A549 (cell line): ENCODE measurements around the gene CD109. TPM values are rescaled to one million over a fixed set of nuclear protein-coding genes. Genes with fewer than 3 reads are reported as not detected.

Experiments
- ATAC-seq, 2 experiments: fragments of 200-7000 bp in 1 of 2; fragments of >200 bp in 1 of 2; cut with Nextera tagmentation in 1 of 2; cut with Tn5 transposase in 1 of 2; 3 replicates each; pipeline versions ENCODE4 v1.8.0 to v1.9.1; 2018 to 2020; ENCODE audit warnings: mild to moderate bottlenecking in 1 of 2, moderate library complexity in 1 of 2
- CTCF ChIA-PET: fragments of 300-600 bp; sonication (Branson Sonifier 250); formaldehyde crosslinking; extraction: SDS; loops from one replicate; lab custom pipeline; 2021; ENCODE audit warnings: antibody characterized with exemption, inconsistent platforms; lab: Yijun Ruan, JAX
- POLR2A ChIA-PET: fragments of 350-600 bp; formaldehyde crosslinking; extraction: SDS; loops from one replicate; lab custom pipeline; 2021; ENCODE audit warnings: antibody characterized with exemption, inconsistent platforms; lab: Yijun Ruan, JAX
- DNase-seq, 2 experiments: peaks; one replicate each; pipeline versions ENCODE4 v3.0.0 to v3.0.0-alpha.2; 2011 to 2016; ENCODE audit warnings: low read depth in 1 of 2, low spot score in 1 of 2
- FAIRE-seq: peaks from 2 replicates; lab custom pipeline; 2011; peaks lifted over from hg19 to GRCh38; lab: Jason Lieb, UNC
- H3K27ac ChIP-seq, 2 experiments: fragments of >200 bp; sonication (Bioruptor Twin); formaldehyde crosslinking; 3 replicates each; pipeline ENCODE4 v1.5.1; 2016 to 2017
- H3K4me1 ChIP-seq: fragments of >200 bp; sonication (Bioruptor Twin); formaldehyde crosslinking; 3 replicates; pipeline ENCODE4 v1.6.1; 2016
- H3K4me2 ChIP-seq: fragments of >200 bp; sonication (Bioruptor Twin); formaldehyde crosslinking; 3 replicates; pipeline ENCODE4 v1.6.1; 2016
- H3K4me3 ChIP-seq: fragments of >200 bp; sonication (Bioruptor Twin); formaldehyde crosslinking; 3 replicates; pipeline ENCODE4 v1.5.1; 2016
- H3K9me3 ChIP-seq: fragments of >200 bp; sonication (Bioruptor Twin); formaldehyde crosslinking; 3 replicates; pipeline ENCODE4 v1.6.1; 2016
- ATOH8 ChIP-seq: fragments of 250-450 bp; sonication (Bioruptor Pico); IDR thresholded peaks from 2 replicates; pipeline ENCODE4 v1.5.0; 2020; ENCODE audit warnings: low read depth, mild to moderate bottlenecking, moderate library complexity
- BCL3 ChIP-seq: fragments of >200 bp; sonication (Bioruptor Twin); formaldehyde crosslinking; IDR thresholded peaks from 3 replicates; pipeline ENCODE4 v1.6.1; 2016
- BHLHE40 ChIP-seq: IDR thresholded peaks from 2 replicates; pipeline ENCODE4 v1.6.1; 2012; ENCODE audit warnings: low read depth, low read length, inconsistent platforms
- CBX2 ChIP-seq: fragments of 200-600 bp; sonication (generic); IDR thresholded peaks from 2 replicates; pipeline ENCODE4 v1.6.1; 2016; ENCODE audit warnings: low read depth, mild to moderate bottlenecking, borderline replicate concordance
- E2F6 ChIP-seq: IDR thresholded peaks from 2 replicates; pipeline ENCODE4 v1.6.1; 2012; ENCODE audit warnings: low read depth, borderline replicate concordance
- ELK1 ChIP-seq: fragments of 150-350 bp; IDR thresholded peaks from 2 replicates; pipeline ENCODE4 v1.6.1; 2014; ENCODE audit warnings: low read depth, mild to moderate bottlenecking, low read length
- EP300 ChIP-seq, 2 experiments: fragments of >200 bp; sonication (Bioruptor Twin); formaldehyde crosslinking; IDR thresholded peaks; 2 replicates in 1 of 2; 3 replicates in 1 of 2; pipeline ENCODE4 v1.6.1; 2016 to 2017
- FOSL2 ChIP-seq, 2 experiments: fragments of 450-650 bp in 1 of 2; fragments of >200 bp in 1 of 2; sonication (Bioruptor Twin) in 1 of 2; formaldehyde crosslinking; IDR thresholded peaks; 2 replicates each; pipeline versions ENCODE4 v1.5.0 to v1.6.1; 2016 to 2020; ENCODE audit warnings: mild to moderate bottlenecking in 1 of 2, moderate library complexity in 1 of 2
- GATA3 ChIP-seq: IDR thresholded peaks from 2 replicates; pipeline ENCODE4 v1.6.1; 2012; ENCODE audit warnings: borderline replicate concordance
- HOXA7 ChIP-seq: fragments of 250-450 bp; sonication (Bioruptor Pico); IDR thresholded peaks from 2 replicates; pipeline ENCODE4 v1.5.0; 2020; ENCODE audit warnings: mild to moderate bottlenecking, moderate library complexity
- HOXB13 ChIP-seq: fragments of 250-450 bp; sonication (Bioruptor Pico); IDR thresholded peaks from 2 replicates; pipeline ENCODE4 v1.5.0; 2020; ENCODE audit warnings: low read depth, mild to moderate bottlenecking, moderate library complexity
- JUN ChIP-seq, 2 experiments: fragments of >200 bp; sonication (Bioruptor Twin); formaldehyde crosslinking; IDR thresholded peaks; 2 replicates in 1 of 2; 3 replicates in 1 of 2; pipeline ENCODE4 v1.6.1; 2016 to 2017
- KDM5A ChIP-seq: fragments of 200-600 bp; sonication (generic); IDR thresholded peaks from 2 replicates; pipeline ENCODE4 v1.6.1; 2016; ENCODE audit warnings: antibody characterized with exemption, mild to moderate bottlenecking
- MAX ChIP-seq: IDR thresholded peaks from 2 replicates; pipeline ENCODE4 v1.6.1; 2012
- MYC ChIP-seq: IDR thresholded peaks from 2 replicates; pipeline ENCODE4 v1.6.1; 2012; ENCODE audit warnings: mild to moderate bottlenecking, inconsistent platforms, low read length, improper control_type of control experiment, borderline replicate concordance
- NFE2L2 ChIP-seq: fragments of 150-350 bp; conservative IDR thresholded peaks from 2 replicates; pipeline ENCODE4 v1.6.1; 2014; ENCODE audit warnings: low read length
- NPAS2 ChIP-seq: fragments of 250-450 bp; sonication (Bioruptor Pico); IDR thresholded peaks from 2 replicates; pipeline ENCODE4 v1.8.0; 2022; ENCODE audit warnings: mild to moderate bottlenecking, moderate library complexity, borderline replicate concordance
- PHF8 ChIP-seq: fragments of 200-600 bp; sonication (generic); IDR thresholded peaks from 2 replicates; pipeline ENCODE4 v1.6.1; 2016; ENCODE audit warnings: low read depth, mild to moderate bottlenecking, antibody characterized with exemption, moderate library complexity, borderline replicate concordance
- POLR2A ChIP-seq: IDR thresholded peaks from 2 replicates; pipeline ENCODE4 v1.6.1; 2012; ENCODE audit warnings: mild to moderate bottlenecking, low read length
- REST ChIP-seq: fragments of 200-600 bp; sonication (generic); IDR thresholded peaks from 2 replicates; pipeline ENCODE4 v1.6.1; 2016; ENCODE audit warnings: antibody characterized with exemption, mild to moderate bottlenecking, moderate library complexity
- SREBF2 ChIP-seq: fragments of 450-650 bp; IDR thresholded peaks from 2 replicates; pipeline ENCODE4 v1.6.1; 2014; ENCODE audit warnings: mild to moderate bottlenecking, moderate library complexity
- USF2 ChIP-seq: fragments of 450-650 bp; IDR thresholded peaks from 2 replicates; pipeline ENCODE4 v1.6.1; 2014; ENCODE audit warnings: antibody characterized with exemption
- ZNF302 ChIP-seq: fragments of 250-450 bp; sonication (Bioruptor Pico); IDR thresholded peaks from 2 replicates; pipeline ENCODE4 v1.9.0; 2021; ENCODE audit warnings: inconsistent platforms, mild to moderate bottlenecking, moderate library complexity
- ZSCAN20 ChIP-seq: fragments of 250-450 bp; sonication (Bioruptor Pico); IDR thresholded peaks from 2 replicates; pipeline ENCODE4 v1.8.0; 2022; ENCODE audit warnings: mild to moderate bottlenecking, moderate library complexity
- WGBS: methylation state at CpG from one replicate; pipeline ENCODE4 v1.1.6; 2017; ENCODE audit errors: missing lambda C conversion rate; 5-methylcytosine and 5-hydroxymethylcytosine counted together
- polyA plus RNA-seq, 4 experiments: library from polyadenylated mRNA; depleted of rRNA in 3 of 4; stranded (reverse); fragments of >200 nt; fragmentation: RNase III in 1 of 4; extraction: RNeasy Plus Mini Kit Qiagen cat#74134 plus additional on column Dnase treatment in 1 of 4; gene quantifications; 2 replicates in 3 of 4; 3 replicates in 1 of 4; pipeline ENCODE4 v1.2.3, GENCODE V29; 2011 to 2017

Gene CD109
- polyA plus RNA-seq, 2 of the 4 experiments (the other 2 are of a cell fraction), result 18.3 to 56.7 TPM

GRCh38 chr6:73653571-73654424 lies 42.2 kb upstream of the CD109 start, which contains the start of gene SLC17A5:
SLC17A5 (minus strand) TSS chr6:73653992; CDS start chr6:73653886, 106 bp downstream.
- peak within 1 kb of the TSS; percentile 90 to 97 for H3K27ac ChIP-seq
- H3K4me1 ChIP-seq, result peaks cover 16% of the 10 kb centered on the region; the same call in 2 of the 3 replicates
- no peaks in the 10 kb centered on the region for H3K9me3 ChIP-seq
- TF ChIP-seq USF2, result peak; percentile 50; the same call in 1 of the 2 replicates
- TF ChIP-seq JUN (IDR thresholded peaks at IDR 0.05), result peak; percentile 63 to 78
- peak; percentile 68; the same call in 1 of the 2 replicates for TF ChIP-seq ATOH8 (CRISPR knock-in tag)
- peak; percentile 83 for TF ChIP-seq E2F6
- peak; percentile 55; the same call in 1 of the 3 replicates for TF ChIP-seq BCL3
- no peak for TF ChIP-seq KDM5A
- no peak for TF ChIP-seq BHLHE40
- peak; percentile 41; the same call in 1 of the 2 replicates for TF ChIP-seq HOXB13 (CRISPR knock-in tag)
- TF ChIP-seq CBX2, result no peak
- peak; percentile 51 for TF ChIP-seq PHF8
- peak; percentile 61 for TF ChIP-seq POLR2A
- peak; percentile 75 for TF ChIP-seq MAX
- 0 out of 2 replicates have a peak, but pooled peaks have one; percentile 17 for TF ChIP-seq MYC
- TF ChIP-seq, all 56 proteins: peak for 10
- ChIA-PET CTCF (interaction anchor here (0.6 to 3.4 kb wide), 13 partner anchors 10 to 1577 kb away, joined by 3 to 15 read pairs (median 5); partner anchors contain the start of genes CGAS and MTO1), POLR2A (interaction anchor here (0.5 to 3.2 kb wide), 18 partner anchors 12 to 1590 kb away, joined by 3 to 46 read pairs (median 4); partner anchors contain the start of genes CGAS, COX7A2, EEF1A1 and MTO1)
- peak; percentile 90 to 95 for ATAC-seq
- DNase-seq, result peak; percentile 87 to 89
- Histone ChIP-seq H3K4me2 (peak within 1 kb of the TSS; percentile 87), H3K4me3 (peak within 1 kb of the TSS; percentile 86)
- FAIRE-seq, result no peak
- WGBS, result 3% methylated on average over 16 of the region's 90 CpGs

- FAIRE-seq (no peak), DNase-seq (no peak), ATAC-seq (no peak)
- peak overlapping the region; percentile 87 for H3K4me2 ChIP-seq
- CTCF ChIA-PET, result interaction anchor here (1.1 to 3.4 kb wide), 3 partner anchors 20 to 84 kb away, joined by 3 to 15 read pairs (median 8); no protein-coding TSS in a partner anchor
- no peaks in the 10 kb centered on the region for H3K9me3 ChIP-seq
- H3K27ac ChIP-seq, result peak overlapping the region; percentile 90 to 97
- POLR2A ChIA-PET, result interaction anchor here (1.1 to 1.3 kb wide), 2 partner anchors 8 to 132 kb away, joined by 3 read pairs; no protein-coding TSS in a partner anchor
- WGBS, result 89% methylated on average over 2 of the region's 2 CpGs
- H3K4me1 ChIP-seq, result peaks cover 16% of the 10 kb centered on the region; the same call in 2 of the 3 replicates
- H3K4me3 ChIP-seq, result peak overlapping the region; percentile 86
- no peak for TF ChIP-seq SREBF2
- no peak for TF ChIP-seq NFE2L2
- TF ChIP-seq REST, result no peak
- TF ChIP-seq GATA3, result no peak
- no peak for TF ChIP-seq KDM5A
- no peak for TF ChIP-seq EP300 (IDR thresholded peaks at IDR 0.05)
- no peak for TF ChIP-seq ZSCAN20 (CRISPR knock-in tag)
- TF ChIP-seq ELK1, result no peak
- TF ChIP-seq NPAS2 (CRISPR knock-in tag), result no peak
- no peak for TF ChIP-seq CBX2
- no peak for TF ChIP-seq MYC
- TF ChIP-seq POLR2A, result no peak
- no peak for TF ChIP-seq ZNF302
- no peak for TF ChIP-seq PHF8
- no peak for TF ChIP-seq HOXA7 (CRISPR knock-in tag)
- TF ChIP-seq FOSL2 (IDR thresholded peaks at IDR 0.05), result no peak
- TF ChIP-seq FOSL2 (CRISPR knock-in tag; IDR thresholded peaks at IDR 0.05), result no peak
These were observed 40.6 kb upstream of the CD109 start for GRCh38 chr6:73655341-73655917.
